MM.1S (cell line): ENCODE data around the gene LDLRAD4.

Experiments used
- DNase-seq: peaks from one replicate; pipeline ENCODE4 v3.0.0-alpha.2; 2015
- H2AFZ ChIP-seq: fragments of 300-600 bp; sonication (generic); 2 replicates; pipeline ENCODE4 v1.6.0; 2016; ENCODE audit warnings: antibody characterized with exemption, low read length
- H3F3A ChIP-seq: fragments of 300-600 bp; sonication (generic); 2 replicates; pipeline ENCODE4 v1.6.1; 2016; ENCODE audit warnings: mild to moderate bottlenecking, antibody characterized with exemption, low read length, moderate library complexity, mixed read lengths; ENCODE audit not compliant: insufficient read depth
- H3K27ac ChIP-seq: fragments of 300-600 bp; sonication (generic); 2 replicates; pipeline ENCODE4 v1.5.1; 2016; ENCODE audit warnings: mild to moderate bottlenecking, low read length
- H3K27me3 ChIP-seq: fragments of 300-600 bp; sonication (generic); replicated peaks from 2 replicates; pipeline ENCODE4 v1.6.0; 2016; ENCODE audit warnings: low read length; ENCODE audit not compliant: insufficient read depth
- H3K36me3 ChIP-seq: fragments of 300-600 bp; sonication (generic); replicated peaks from 2 replicates; pipeline ENCODE4 v1.6.1; 2016; ENCODE audit warnings: mild to moderate bottlenecking, low read length, mixed read lengths; ENCODE audit not compliant: insufficient read depth
- H3K4me1 ChIP-seq: fragments of 300-600 bp; sonication (generic); 2 replicates; pipeline ENCODE4 v1.6.1; 2016; ENCODE audit warnings: low read length, mixed read lengths
- H3K4me2 ChIP-seq: fragments of 300-600 bp; sonication (generic); 2 replicates; pipeline ENCODE4 v1.6.0; 2016; ENCODE audit warnings: low read depth, low read length
- H3K4me3 ChIP-seq: fragments of 300-600 bp; sonication (generic); 2 replicates; pipeline ENCODE4 v1.5.1; 2016; ENCODE audit warnings: low read length, mixed read lengths
- H3K79me2 ChIP-seq: fragments of 300-600 bp; sonication (generic); 2 replicates; pipeline ENCODE4 v1.6.1; 2016; ENCODE audit warnings: mixed run types, low read length, mixed read lengths
- H3K9ac ChIP-seq: fragments of 300-600 bp; sonication (generic); 2 replicates; pipeline ENCODE4 v1.6.1; 2016; ENCODE audit warnings: low read length, mixed read lengths
- H3K9me2 ChIP-seq: fragments of 300-600 bp; sonication (generic); replicated peaks from 2 replicates; pipeline ENCODE4 v1.6.1; 2016; ENCODE audit warnings: mild to moderate bottlenecking, low read length, mixed read lengths; ENCODE audit not compliant: insufficient read depth
- H3K9me3 ChIP-seq: fragments of 300-600 bp; sonication (generic); replicated peaks from 2 replicates; pipeline ENCODE4 v1.6.1; 2016; ENCODE audit warnings: mild to moderate bottlenecking, low read length, mixed read lengths; ENCODE audit not compliant: insufficient read depth
- H4K20me1 ChIP-seq: fragments of 300-600 bp; sonication (generic); 2 replicates; pipeline ENCODE4 v1.6.1; 2016; ENCODE audit warnings: mild to moderate bottlenecking, low read length, moderate library complexity, mixed read lengths; ENCODE audit not compliant: insufficient read depth
- EZH2 ChIP-seq: fragments of 300-600 bp; sonication (generic); optimal IDR thresholded peaks from 2 replicates; pipeline ENCODE3; 2017; ENCODE audit warnings: low read depth, mild to moderate bottlenecking, antibody characterized with exemption, low read length, mixed read lengths
- EZH2phosphoT487 ChIP-seq: fragments of 300-600 bp; sonication (generic); IDR thresholded peaks from 2 replicates; pipeline ENCODE4 v1.6.1; 2018; ENCODE audit warnings: antibody characterized with exemption, low read length
- TF ChIP-seq, protein P1 (sequence below): fragments of 300-600 bp; sonication (generic); IDR thresholded peaks from 2 replicates; pipeline ENCODE4 v1.5.1; 2016; ENCODE audit warnings: antibody characterized with exemption, low read length, mixed read lengths

Gene LDLRAD4

DNA sequence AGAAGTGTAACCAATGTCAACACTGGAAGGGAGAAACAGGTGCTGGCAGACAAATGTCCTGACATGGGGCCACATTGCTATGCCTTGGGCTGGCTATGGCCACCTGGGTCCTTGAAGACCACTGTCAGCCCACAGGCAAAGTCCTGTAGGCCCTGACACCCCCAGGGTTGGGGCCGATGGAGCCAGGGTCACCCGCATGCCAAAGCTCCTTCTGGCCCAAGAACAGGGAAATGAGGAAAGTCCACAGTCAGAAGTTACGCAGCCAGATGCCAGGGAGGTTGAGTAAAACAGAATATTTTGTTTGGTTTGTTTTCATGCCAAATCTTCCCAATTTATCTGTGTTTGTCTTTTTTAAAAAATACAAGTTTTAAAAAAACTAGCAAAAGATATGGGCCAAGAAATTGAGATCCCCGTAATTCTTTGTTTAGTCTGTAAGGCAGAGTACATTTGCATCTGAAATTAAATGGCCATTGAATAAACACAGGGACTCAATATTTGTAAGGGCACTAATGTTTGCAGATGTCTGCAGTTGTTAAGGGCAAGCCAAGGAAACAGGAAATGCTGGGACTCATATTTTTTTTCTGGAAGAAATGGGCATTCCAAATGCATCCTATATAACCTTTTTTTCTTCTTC lies 321.4 kb downstream of the LDLRAD4 start:
- H3K79me2 ChIP-seq, result no peaks in the 10 kb centered on the region
- no peaks in the 10 kb centered on the region for H3K9me2 ChIP-seq
- H2AFZ ChIP-seq, result no peak overlapping the region
- no peaks in the 10 kb centered on the region for H3K36me3 ChIP-seq
- H3K4me2 ChIP-seq, result no peak overlapping the region
- H3K4me1 ChIP-seq, result no peaks in the 10 kb centered on the region
- no peaks in the 10 kb centered on the region for H4K20me1 ChIP-seq
- no peak overlapping the region for H3K27ac ChIP-seq
- no peak overlapping the region for H3K4me3 ChIP-seq
- TF ChIP-seq, protein P1, sequence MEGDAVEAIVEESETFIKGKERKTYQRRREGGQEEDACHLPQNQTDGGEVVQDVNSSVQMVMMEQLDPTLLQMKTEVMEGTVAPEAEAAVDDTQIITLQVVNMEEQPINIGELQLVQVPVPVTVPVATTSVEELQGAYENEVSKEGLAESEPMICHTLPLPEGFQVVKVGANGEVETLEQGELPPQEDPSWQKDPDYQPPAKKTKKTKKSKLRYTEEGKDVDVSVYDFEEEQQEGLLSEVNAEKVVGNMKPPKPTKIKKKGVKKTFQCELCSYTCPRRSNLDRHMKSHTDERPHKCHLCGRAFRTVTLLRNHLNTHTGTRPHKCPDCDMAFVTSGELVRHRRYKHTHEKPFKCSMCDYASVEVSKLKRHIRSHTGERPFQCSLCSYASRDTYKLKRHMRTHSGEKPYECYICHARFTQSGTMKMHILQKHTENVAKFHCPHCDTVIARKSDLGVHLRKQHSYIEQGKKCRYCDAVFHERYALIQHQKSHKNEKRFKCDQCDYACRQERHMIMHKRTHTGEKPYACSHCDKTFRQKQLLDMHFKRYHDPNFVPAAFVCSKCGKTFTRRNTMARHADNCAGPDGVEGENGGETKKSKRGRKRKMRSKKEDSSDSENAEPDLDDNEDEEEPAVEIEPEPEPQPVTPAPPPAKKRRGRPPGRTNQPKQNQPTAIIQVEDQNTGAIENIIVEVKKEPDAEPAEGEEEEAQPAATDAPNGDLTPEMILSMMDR, result no peak
- TF ChIP-seq EZH2phosphoT487 (no peak), EZH2 (no peak)
- H3K27me3 ChIP-seq, result no peaks in the 10 kb centered on the region
- H3K9ac ChIP-seq, result no peak overlapping the region
- DNase-seq, result no peak
- no peaks in the 10 kb centered on the region for H3F3A ChIP-seq
- H3K9me3 ChIP-seq, result no peaks in the 10 kb centered on the region

DNA sequence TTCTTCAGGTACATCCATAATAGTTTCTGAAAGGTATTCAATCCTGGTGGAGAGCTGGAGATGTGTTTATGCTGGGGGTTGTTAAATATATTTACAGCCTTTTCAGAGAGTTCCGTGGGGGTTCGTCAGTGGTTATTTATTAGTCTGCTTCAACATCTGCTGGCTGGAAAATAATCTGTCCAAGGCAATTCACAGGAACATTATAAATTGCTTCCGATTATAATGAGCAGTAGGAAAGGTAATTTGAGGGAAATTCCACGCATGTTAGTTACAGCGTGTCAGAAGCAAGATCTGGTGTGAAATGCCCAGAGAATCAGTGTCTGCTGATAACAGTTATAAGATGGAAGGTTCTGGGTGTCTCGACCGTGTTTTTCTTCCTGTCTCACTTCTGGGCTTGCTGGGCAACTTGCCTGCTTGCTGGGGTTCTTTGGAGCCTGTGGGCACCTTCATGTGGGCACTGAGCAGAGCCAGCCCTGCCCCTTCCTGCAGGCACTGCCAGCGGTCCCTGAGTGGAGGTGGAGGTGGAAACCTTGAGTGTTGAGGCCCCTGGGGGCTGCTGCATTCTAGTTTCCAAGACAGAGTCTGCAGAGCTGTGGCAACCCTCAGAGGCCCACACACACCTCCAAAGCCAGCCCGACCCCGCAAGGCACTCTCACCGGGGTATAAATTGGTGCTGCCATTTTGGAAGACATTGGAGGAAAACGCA lies 322.1 kb downstream of the LDLRAD4 start:
- H3K9ac ChIP-seq, result no peak overlapping the region
- no peaks in the 10 kb centered on the region for H3K9me2 ChIP-seq
- H2AFZ ChIP-seq, result no peak overlapping the region
- H3K36me3 ChIP-seq, result no peaks in the 10 kb centered on the region
- TF ChIP-seq, protein P1, result no peak
- TF ChIP-seq EZH2phosphoT487, result no peak
- no peak for TF ChIP-seq EZH2
- no peaks in the 10 kb centered on the region for H3K4me1 ChIP-seq
- H3K4me3 ChIP-seq, result no peak overlapping the region
- H3F3A ChIP-seq, result no peaks in the 10 kb centered on the region
- no peaks in the 10 kb centered on the region for H4K20me1 ChIP-seq
- no peak overlapping the region for H3K4me2 ChIP-seq
- no peaks in the 10 kb centered on the region for H3K9me3 ChIP-seq
- DNase-seq, result no peak
- no peaks in the 10 kb centered on the region for H3K27me3 ChIP-seq
- no peak overlapping the region for H3K27ac ChIP-seq
- H3K79me2 ChIP-seq, result no peaks in the 10 kb centered on the region

DNA sequence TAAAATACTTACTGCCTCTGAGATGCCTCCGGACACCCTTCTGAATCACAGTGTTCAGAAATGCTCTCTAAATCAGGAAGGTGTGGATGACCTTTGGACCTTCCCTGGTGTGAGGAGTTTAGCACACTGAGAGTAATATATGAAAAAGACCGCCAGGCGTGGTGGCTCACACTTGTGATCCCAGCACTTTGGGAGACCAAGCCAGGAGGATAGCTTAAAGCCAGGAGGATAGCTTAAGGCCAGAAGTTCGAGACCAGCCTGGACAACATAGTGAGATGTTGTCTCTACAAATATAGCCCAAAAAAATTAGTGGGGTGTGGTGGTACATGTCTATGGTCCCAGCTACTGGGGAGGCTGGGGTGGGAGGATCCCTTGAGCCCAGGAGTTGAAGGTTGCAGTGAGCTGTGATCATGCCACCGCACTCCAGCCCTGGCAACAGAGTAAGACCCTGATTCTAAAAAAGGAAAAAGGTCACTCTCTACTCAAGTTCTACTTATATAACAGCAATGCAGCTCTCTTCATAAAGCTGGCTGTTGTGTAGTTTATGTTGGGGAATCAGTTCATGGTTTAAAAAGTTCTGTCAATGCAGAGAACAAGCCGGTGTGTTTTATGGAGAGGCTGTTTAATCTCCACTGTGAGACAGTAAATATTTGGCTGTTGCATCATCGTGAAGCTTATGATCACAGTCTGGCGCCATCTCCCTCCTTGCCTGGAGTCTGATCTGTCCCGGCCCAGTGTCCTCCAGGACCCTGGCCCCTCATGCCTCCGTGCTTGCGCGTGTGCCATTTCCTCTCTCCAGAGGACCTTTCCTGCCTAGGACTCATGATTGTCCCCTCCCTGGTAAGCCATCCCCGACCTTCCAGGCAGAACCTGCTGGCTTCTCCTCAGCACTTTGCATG lies 323.3 kb downstream of the LDLRAD4 start:
- Histone ChIP-seq H3K27me3 (no peaks in the 10 kb centered on the region), H2AFZ (no peak overlapping the region), H3K4me1 (no peaks in the 10 kb centered on the region), H3K9me3 (no peaks in the 10 kb centered on the region), H3K4me2 (no peak overlapping the region), H3F3A (no peaks in the 10 kb centered on the region), H3K4me3 (no peak overlapping the region), H3K36me3 (no peaks in the 10 kb centered on the region), H4K20me1 (no peaks in the 10 kb centered on the region), H3K9ac (no peak overlapping the region), H3K79me2 (no peaks in the 10 kb centered on the region), H3K9me2 (no peaks in the 10 kb centered on the region), H3K27ac (no peak overlapping the region)
- no peak for DNase-seq
- TF ChIP-seq EZH2, result no peak
- TF ChIP-seq, protein P1, result no peak
